ENCODE measurements around the gene TCFL5.

Gene TCFL5

GRCh38 chr20:62859721-62860120 lies 1.9 kb downstream of the TCFL5 start:
- Histone ChIP-seq H3K4me3 (ENCODE audit: low read depth, low read length) (peak overlapping the region; percentile 61; the same call in 1 of the 2 replicates), H3K9me3 (ENCODE audit: control insufficient read depth, insufficient read depth, low read depth, low read length) (no peaks in the 10 kb centered on the region), H3K4me1 (ENCODE audit: control insufficient read depth, insufficient read depth, low read length) (no peaks in the 10 kb centered on the region), H3K36me3 (ENCODE audit: control insufficient read depth in 2 of 2, insufficient read depth in 1 of 2, low read length in 2 of 2) (peaks cover 9 to 42% of the 10 kb centered on the region in 2 experiments; a peak in 2 of 3 replicates), H3K27ac (ENCODE audit: extremely low read depth, low read depth, low read length) (no peak overlapping the region)
- TF ChIP-seq ZIC2 (tag by site-specific recombination; IDR thresholded peaks at IDR 0.05), result no peak
- TF ChIP-seq SCRT1 (tag by site-specific recombination; IDR thresholded peaks at IDR 0.05; ENCODE audit: borderline replicate concordance), result peak; percentile 43; the same call in 1 of the 2 replicates
- ChIA-PET CTCF (interaction anchor here (1.2 to 1.4 kb wide), 2 partner anchors 18 to 37 kb away, joined by 5 to 7 read pairs; no protein-coding TSS in a partner anchor), POLR2A (no interaction called here)

- Histone ChIP-seq H3K9me3 (ENCODE audit: control insufficient read depth, insufficient read depth, low read depth, low read length) (no peaks in the 10 kb centered on the region), H3K4me1 (ENCODE audit: control insufficient read depth, insufficient read depth, low read length) (no peaks in the 10 kb centered on the region), H3K4me3 (ENCODE audit: low read depth, low read length) (no peak overlapping the region), H3K36me3 (ENCODE audit: control insufficient read depth in 2 of 2, insufficient read depth in 1 of 2, low read length in 2 of 2) (peaks cover 9 to 55% of the 10 kb centered on the region in 2 experiments; a peak in 2 of 3 replicates), H3K27ac (ENCODE audit: extremely low read depth, low read depth, low read length) (no peak overlapping the region)
- no peak for TF ChIP-seq ZSCAN16 (tag by site-specific recombination; IDR thresholded peaks at IDR 0.05)
- no peak for TF ChIP-seq ZNF148 (tag by site-specific recombination; IDR thresholded peaks at IDR 0.05; ENCODE audit: borderline replicate concordance)
- TF ChIP-seq SP3 (tag by site-specific recombination; IDR thresholded peaks at IDR 0.05), result no peak
- no peak for TF ChIP-seq ZNF24 (tag by site-specific recombination; IDR thresholded peaks at IDR 0.05)
- TF ChIP-seq ZNF692 (tag by site-specific recombination; IDR thresholded peaks at IDR 0.05), result no peak
- TF ChIP-seq ZNF16 (tag by site-specific recombination; IDR thresholded peaks at IDR 0.05; ENCODE audit: low read depth), result no peak
- TF ChIP-seq ZNF394 (tag by site-specific recombination; IDR thresholded peaks at IDR 0.05; ENCODE audit: borderline replicate concordance), result no peak
- POLR2A ChIA-PET, result no interaction called here
- CTCF ChIA-PET, result no interaction called here
Observed at GRCh38 chr20:62858058-62858830, 3.4 kb downstream of the TCFL5 start.

GRCh38 chr20:62856931-62857619 lies 4.5 kb downstream of the TCFL5 start:
- H3K36me3 ChIP-seq (ENCODE audit: control insufficient read depth in 2 of 2, insufficient read depth in 1 of 2, low read length in 2 of 2), result peaks cover 9 to 66% of the 10 kb centered on the region in 2 experiments; a peak in 2 of 3 replicates
- CTCF ChIA-PET, result no interaction called here
- H3K4me3 ChIP-seq (ENCODE audit: low read depth, low read length), result no peak overlapping the region
- no peaks in the 10 kb centered on the region for H3K9me3 ChIP-seq (ENCODE audit: control insufficient read depth, insufficient read depth, low read depth, low read length)
- no peak overlapping the region for H3K27ac ChIP-seq (ENCODE audit: extremely low read depth, low read depth, low read length)
- no peaks in the 10 kb centered on the region for H3K4me1 ChIP-seq (ENCODE audit: control insufficient read depth, insufficient read depth, low read length)
- POLR2A ChIA-PET, result interaction anchor here (1.0 kb wide), 1 partner anchor 11 kb away, joined by 3 read pairs; no protein-coding TSS in a partner anchor
- TF ChIP-seq GFI1B (tag by site-specific recombination; IDR thresholded peaks at IDR 0.05) (no peak), HIC1 (tag by site-specific recombination; IDR thresholded peaks at IDR 0.05) (0 out of 2 replicates have a peak, but pooled peaks have one; percentile 15)
